Fibroblast of skin of abdomen (primary cell): ENCODE data around the gene LRP8.

Experiments
- DNase-seq: peaks from one replicate; pipeline ENCODE4 v3.0.0-alpha.2; 2013

The LRP8 gene

GRCh38 chr1:53257454-53258081 is 70.3 kb downstream of the LRP8 start:
- peak; percentile 41 for DNase-seq

DNA sequence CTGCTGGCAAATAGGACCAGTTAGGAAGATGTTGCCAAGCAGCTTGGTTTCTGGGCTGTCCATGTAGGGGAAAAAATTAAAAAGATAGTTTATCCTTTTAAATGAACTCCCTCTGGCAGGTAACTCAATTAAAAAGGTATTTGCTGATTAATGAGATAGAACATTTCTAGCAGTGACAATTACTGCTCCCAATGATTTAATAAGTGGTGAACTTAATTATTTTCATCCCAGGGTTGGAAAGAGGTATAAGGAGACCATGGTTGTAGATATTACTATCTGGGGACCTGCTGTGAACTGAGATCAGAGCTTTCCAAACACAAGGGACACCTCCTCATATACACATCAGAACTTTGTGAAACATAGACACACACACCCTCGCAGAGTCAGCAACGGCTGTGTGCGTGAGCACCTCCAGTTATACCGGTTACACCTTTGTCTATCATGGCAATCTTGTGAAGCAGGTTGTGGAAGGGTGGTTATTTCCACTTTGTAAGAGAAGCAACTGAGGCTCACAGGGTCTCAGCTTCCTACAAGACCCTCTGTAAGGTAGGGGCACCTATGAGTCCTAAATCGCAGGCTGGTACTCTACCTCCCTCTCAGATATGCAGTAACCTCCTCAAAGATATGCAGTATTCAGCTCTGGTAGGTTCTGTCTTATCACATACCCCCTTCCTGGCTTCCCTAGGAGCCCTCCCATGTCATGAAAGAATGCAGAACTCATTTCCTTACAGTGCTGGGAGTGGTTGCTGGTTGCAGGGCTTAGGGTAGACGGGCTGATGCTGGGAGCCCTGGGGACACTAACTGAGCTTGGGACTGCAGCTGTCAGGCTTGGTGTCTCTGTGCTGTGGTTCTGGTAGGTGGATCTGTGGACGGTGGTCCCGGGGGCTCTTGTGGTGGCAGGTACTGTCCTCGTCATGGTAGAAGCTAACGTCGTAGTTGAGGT is 71.1 kb downstream of the LRP8 start:
- DNase-seq: no peak

DNA sequence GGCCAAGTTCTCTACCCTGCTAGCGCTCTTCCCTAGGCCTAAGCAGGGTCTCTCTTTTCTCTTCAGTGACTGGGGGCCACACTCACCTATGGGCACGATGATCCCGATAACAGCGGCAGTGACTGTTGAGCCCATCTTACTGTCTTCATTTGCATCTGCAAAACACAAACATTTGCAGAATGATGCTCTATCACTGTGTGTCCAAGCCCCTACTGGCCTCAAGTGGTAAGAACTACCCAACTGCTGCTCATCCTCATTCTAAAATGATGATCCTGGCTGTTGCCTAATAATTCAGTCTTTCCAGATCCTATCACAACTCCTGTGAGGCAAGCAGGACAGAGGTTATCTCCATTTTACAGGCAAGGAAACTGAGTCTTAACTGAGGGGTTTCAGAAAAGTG is 72.8 kb downstream of the LRP8 start:
- DNase-seq: no peak

- no peak for DNase-seq
Observed at GRCh38 chr1:53254011-53254640, 73.7 kb downstream of the LRP8 start.

GRCh38 chr1:53250325-53250724 is 77.5 kb downstream of the LRP8 start:
- DNase-seq: no peak

GRCh38 chr1:53249706-53250105 is 78.2 kb downstream of the LRP8 start:
- peak; percentile 50 for DNase-seq

- DNase-seq: peak; percentile 96
Observed at GRCh38 chr1:53246261-53247134, 81.4 kb downstream of the LRP8 start.

- DNase-seq: no peak
Observed at GRCh38 chr1:53244141-53244540, 83.7 kb downstream of the LRP8 start.

GRCh38 chr1:53242381-53242780 is 85.5 kb downstream of the LRP8 start:
- no peak for DNase-seq

DNA sequence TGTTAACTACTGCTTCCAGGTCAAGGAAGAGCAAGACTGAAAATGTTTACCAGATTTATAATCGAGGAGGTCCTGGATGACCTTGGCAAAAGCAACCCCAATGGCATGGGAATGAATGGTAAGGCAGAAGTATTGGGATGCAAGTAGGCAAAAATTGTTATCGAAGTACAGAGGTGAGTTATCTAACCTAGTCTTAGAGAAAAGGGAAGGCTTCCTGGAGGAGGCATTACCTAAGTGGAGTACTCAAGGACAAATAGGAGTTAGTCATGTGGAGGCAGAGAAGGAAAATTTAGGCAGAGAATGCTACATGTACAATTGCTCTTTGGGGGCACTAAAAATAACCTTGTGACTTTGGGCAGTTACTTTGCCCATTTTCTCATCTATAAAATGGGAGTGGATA is 86.0 kb downstream of the LRP8 start:
- DNase-seq: no peak

DNA sequence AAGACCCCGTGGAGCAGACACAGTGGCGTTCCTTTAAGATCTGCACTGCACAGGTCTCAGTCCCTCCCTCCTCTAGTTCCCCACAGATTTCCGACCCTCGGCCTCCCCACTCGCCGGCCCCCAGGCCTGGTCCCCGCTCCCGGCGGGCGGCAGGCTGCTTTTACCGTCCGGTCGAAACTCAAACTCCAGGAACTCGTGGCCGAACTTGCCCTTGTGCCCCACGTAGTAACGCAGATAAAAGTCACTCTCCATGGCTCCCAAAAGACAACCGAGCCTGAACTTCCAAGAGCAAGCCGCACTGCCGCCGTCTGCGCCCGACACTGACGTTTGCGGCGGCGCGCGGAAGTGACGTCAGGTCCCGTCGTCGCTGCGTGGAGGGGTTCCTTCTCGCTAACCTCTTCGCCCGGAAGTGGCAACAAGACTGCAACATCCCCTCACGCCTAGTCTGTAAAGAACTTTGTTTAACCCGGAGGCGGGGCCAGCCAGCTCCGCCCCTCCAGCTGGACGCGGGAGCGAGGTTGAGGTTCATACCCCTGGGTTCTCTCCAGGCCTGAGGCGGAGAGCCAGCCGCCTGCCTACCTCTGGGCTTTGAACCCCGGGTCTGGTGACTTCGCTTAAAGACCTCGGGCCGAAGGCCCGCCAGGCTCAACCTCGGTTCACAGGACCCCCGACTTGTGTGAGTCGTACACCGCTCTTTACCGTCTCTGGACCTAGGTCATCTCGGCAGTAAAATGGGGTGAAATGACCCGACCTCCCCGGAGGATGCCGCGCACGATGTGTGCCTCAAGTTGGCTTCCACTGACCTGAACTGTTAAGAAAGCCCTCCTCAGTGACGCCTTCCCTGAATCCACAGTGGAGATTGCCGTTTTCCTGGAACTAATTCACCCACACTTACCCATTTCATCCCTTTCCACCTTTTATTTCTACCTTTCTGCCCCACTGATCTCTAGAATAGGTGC is 89.4 kb downstream of the LRP8 start, which contains the start of gene MAGOH:
TSS of gene MAGOH (minus strand) at position 322 of the 959 bp plus-strand sequence. CDS start at position 252, 70 bp downstream.
- DNase-seq: peak; percentile 97

- no peak for DNase-seq
Observed at GRCh38 chr1:53237638-53238037, 90.2 kb downstream of the LRP8 start.

- DNase-seq: no peak
Observed at GRCh38 chr1:53220962-53221286, 106.9 kb downstream of the LRP8 start.

GRCh38 chr1:53220171-53220961 is 107.5 kb downstream of the LRP8 start, which contains the start of gene CZIB:
Gene CZIB (minus strand): TSS chr1:53220634. CDS start chr1:53220575, 59 bp downstream.
- peak; percentile 89 for DNase-seq

DNA sequence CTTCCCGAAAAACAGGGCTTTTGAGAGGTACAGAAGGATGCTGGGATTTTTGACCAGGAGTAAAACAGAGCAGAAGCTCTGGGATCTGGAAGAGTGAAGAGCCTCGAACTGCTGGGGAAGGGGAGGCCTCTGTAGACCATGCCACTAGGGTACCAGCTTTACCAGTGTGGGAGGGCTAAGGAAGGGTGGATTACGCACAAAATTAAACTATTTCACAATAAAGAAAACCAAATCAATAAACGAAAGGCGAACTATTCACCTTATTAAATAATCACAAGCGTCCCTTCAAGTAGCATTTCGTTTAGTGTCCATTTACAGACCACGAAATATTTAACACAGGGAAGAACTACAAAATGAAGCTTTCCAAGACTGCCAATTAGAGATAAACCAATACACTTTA is 108.2 kb downstream of the LRP8 start:
- no peak for DNase-seq

- DNase-seq: no peak
Observed at GRCh38 chr1:53218201-53218600, 109.7 kb downstream of the LRP8 start.

DNA sequence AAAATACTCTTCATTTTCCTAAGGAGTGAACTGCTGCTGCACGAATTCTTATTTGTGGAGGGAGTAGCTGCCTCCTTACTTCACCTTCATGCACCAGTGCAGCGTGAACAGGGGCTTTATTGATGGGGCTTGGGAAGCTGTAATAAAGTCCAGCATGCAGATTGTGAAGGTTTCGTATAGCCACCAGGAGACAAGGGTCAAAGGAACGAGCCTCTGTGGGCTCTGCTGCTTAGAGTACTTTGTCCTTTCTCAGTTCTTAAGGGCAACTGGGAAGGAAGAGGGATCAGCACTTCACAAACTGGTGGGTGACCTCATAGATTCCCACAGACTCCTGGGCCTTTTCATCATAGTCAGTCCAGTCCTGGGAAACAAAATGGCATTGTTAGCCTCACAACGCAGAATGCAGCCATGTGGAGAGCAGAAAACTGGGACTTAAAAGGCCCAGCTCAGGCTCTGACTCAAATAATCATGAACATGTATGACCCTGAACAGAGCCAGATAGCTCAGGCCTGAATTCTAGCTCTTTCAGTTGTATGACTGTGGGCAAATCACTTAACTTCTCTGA is 113.4 kb downstream of the LRP8 start:
- no peak for DNase-seq

GRCh38 chr1:53210954-53211353 is 116.9 kb downstream of the LRP8 start:
- no peak for DNase-seq

- no peak for DNase-seq
Observed at GRCh38 chr1:53210352-53210751, 117.5 kb downstream of the LRP8 start.

- no peak for DNase-seq
Observed at GRCh38 chr1:53207726-53208125, 120.1 kb downstream of the LRP8 start.
